GM21381 (cell line): ENCODE results near the gene CFAP99.

Experiments
- ATAC-seq: cut with Tn5 transposase; IDR thresholded peaks from one replicate; pipeline ENCODE4 v1.9.1; 2021; ENCODE audit warnings: mild to moderate bottlenecking, moderate library complexity; ENCODE audit not compliant: unreplicated experiment

CFAP99 gene

GRCh38 chr4:2497931-2498330 lies 79.2 kb downstream of the CFAP99 start:
- peak; percentile 87 for ATAC-seq

DNA sequence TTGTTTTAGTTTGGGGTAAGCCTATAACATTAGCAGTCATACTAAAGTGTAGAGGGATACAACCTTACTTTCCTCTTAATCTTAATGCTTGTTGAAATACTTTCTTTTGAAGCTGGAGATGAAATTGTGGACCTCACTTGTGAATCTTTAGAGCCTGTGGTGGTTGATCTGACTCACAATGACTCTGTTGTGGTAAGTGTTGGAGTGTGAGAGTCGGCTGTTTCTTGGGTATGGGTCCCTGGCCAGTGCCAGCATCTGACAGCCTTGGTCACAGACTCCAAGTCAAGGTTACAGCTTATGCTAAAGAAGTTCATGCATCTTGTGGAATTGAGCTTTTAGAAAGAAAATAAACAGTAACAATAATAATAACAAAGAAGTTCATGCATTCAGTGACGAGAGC lies 81.8 kb downstream of the CFAP99 start:
- no peak for ATAC-seq

GRCh38 chr4:2501034-2501594 lies 82.4 kb downstream of the CFAP99 start:
- no peak for ATAC-seq

DNA sequence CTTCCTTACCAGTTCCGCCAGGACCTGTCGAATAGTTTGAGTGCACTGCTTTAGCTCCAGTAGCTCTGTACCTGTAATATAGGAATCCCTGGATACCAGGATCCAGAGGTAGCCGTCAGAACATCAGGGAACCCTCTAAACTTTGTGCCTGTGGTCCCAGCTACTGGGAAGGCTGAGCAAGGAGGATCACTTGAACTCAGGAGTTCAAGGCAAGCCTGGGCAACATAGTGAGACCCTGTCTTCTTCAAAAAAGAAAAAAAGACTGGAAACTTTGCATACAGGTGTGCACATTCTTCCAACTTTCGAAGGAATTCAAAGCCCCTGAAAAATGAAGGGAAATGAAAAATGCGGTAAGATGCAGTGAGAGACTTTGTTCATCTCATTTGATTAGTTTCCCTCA lies 85.1 kb downstream of the CFAP99 start:
- ATAC-seq = no peak

DNA sequence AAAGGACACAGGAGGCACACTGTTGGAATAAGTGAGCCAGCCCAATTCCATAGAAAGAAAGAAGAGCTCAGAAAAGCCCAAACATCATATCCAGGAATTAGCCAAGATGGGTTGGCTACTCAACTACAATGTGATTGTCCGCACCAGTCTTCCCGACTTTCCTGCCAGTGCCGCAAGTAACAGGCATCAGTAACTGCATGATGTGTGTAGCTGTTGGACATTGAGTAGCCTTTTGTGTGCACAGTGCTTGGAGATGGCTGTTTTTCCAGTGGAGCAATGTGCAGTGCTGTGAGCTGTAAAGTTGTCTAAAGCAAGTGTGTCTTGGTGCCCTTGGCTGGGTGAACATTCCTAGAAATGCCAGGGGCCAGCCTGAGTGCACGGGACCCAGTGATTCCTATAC lies 88.5 kb downstream of the CFAP99 start:
- ATAC-seq = no peak

DNA sequence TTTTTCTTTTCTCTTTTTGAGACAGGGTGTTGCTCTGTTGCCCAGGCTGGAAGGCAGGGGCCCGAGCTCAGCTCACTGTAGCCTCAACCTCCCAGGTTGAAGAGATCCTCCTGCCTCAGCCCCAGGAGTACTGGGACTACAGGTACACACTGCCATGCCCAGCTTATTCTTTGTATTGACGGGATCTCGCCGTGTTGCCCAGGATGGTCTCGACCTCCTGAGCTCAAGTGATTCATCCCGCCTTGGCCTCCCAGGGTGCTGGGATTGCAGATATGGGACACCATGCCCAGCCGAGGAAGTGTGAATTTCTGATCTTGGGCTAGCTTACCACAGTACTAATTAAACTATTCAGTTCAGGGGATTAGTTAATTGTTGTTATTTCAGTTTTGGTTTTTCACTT lies 89.1 kb downstream of the CFAP99 start:
- no peak for ATAC-seq

DNA sequence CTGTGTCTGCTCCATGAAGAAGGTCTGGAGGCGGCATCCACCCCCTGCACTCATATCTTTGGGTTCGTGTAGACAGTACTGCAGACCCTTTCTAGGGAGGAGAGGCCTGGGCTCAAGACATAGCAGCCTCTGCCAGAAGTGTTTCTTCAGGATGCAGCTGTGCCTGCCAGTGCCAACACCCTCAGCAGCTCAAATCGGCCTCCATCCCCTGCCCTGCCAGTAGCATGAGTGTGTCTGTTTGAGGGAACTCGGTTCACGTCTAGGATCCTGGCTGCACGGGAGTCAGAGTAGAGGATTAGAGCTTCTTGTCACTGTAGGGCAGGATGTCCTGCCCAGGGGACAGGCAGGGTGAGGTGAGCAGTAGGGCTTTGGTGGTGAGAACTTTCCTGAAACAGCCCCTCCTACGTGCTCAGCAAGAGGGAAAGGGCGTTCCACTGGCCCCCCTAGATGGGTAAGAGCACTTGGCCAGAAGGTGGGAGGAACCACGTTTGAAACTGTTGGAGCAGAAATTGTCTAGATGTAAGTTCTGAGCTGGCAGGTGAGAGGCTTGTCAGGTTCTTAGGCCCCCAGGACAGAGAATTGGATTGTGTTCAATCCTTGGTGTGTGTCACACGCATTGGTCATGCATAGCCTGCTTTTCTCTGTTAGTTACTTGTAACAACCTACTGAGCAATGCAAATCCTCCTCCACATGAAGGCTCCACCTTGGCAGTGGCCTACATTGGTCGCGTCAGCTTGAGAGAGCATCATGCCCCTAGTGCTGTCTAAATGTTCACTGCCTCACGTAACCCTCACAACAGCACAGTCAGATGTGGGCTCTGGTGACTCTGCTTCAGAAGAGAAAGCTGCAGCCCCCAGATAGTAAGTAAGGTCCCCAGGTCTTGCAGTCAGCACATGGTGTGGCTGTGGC lies 91.8 kb downstream of the CFAP99 start:
- no peak for ATAC-seq

GRCh38 chr4:2511645-2512131 lies 92.9 kb downstream of the CFAP99 start:
- no peak for ATAC-seq
